ENCODE data around the gene ITGA5. TPM values are rescaled to one million over a fixed set of nuclear protein-coding genes. Genes with fewer than 3 reads are reported as not detected.

ITGA5 gene
- total RNA-seq, 1 donor from 2014 or later = 317 TPM

DNA sequence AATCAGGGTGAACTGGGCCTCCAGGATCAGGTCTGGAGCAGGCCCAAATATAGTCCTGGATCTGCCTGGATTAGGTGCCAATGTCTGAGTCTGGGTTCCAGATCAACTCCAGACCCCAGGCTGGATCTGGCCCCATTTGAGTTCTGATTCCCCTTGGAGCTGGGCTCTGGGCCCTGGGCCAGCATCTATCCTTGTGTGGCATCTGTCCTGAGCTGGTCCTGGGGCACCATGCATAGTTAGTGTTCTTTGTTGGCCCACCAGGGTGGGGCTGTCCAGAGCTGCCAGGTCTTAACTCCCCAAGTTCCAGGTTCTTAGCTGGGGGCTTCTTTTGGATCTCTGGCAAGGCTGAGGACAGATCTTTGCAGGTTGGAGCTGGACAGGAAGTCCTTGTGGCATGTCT is 23.5 kb downstream of the ITGA5 start:
- DNase-seq (ENCODE audit: low read depth) (no peak), FAIRE-seq (no peak)
- H3K27me3 Mint-ChIP-seq (ENCODE audit: low read depth, unreplicated experiment) = no peaks in the 10 kb centered on the region
- no peak overlapping the region for H3K4me3 ChIP-seq (ENCODE audit: insufficient read depth, low read depth, low read length)
- H3K27ac ChIP-seq (ENCODE audit: low read depth, low read length) = no peak overlapping the region
- H3K36me3 Mint-ChIP-seq (ENCODE audit: low read depth, unreplicated experiment) = peaks cover 38% of the 10 kb centered on the region
- peaks cover 15% of the 10 kb centered on the region for H3K4me1 Mint-ChIP-seq (ENCODE audit: low read depth, unreplicated experiment)
- no peak overlapping the region for H3K4me3 Mint-ChIP-seq (ENCODE audit: unreplicated experiment)
- H3K27me3 ChIP-seq (ENCODE audit: insufficient read depth, low read length) = no peaks in the 10 kb centered on the region
- H3K79me2 ChIP-seq (ENCODE audit: insufficient read depth, low read length) = peaks cover 2% of the 10 kb centered on the region
- TF ChIP-seq, protein P1, sequence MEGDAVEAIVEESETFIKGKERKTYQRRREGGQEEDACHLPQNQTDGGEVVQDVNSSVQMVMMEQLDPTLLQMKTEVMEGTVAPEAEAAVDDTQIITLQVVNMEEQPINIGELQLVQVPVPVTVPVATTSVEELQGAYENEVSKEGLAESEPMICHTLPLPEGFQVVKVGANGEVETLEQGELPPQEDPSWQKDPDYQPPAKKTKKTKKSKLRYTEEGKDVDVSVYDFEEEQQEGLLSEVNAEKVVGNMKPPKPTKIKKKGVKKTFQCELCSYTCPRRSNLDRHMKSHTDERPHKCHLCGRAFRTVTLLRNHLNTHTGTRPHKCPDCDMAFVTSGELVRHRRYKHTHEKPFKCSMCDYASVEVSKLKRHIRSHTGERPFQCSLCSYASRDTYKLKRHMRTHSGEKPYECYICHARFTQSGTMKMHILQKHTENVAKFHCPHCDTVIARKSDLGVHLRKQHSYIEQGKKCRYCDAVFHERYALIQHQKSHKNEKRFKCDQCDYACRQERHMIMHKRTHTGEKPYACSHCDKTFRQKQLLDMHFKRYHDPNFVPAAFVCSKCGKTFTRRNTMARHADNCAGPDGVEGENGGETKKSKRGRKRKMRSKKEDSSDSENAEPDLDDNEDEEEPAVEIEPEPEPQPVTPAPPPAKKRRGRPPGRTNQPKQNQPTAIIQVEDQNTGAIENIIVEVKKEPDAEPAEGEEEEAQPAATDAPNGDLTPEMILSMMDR (IDR thresholded peaks at IDR 0.05; ENCODE audit: insufficient read depth, low read depth, low read length) = no peak
- no peak for TF ChIP-seq EZH2 (IDR thresholded peaks at IDR 0.05; ENCODE audit: insufficient read depth, low read length)
- no peaks in the 10 kb centered on the region for H3K4me1 ChIP-seq (ENCODE audit: insufficient read depth, low read length)
- no peaks in the 10 kb centered on the region for H3K9me3 Mint-ChIP-seq (ENCODE audit: unreplicated experiment)
- no peak overlapping the region for H2AFZ ChIP-seq (ENCODE audit: low read depth, low read length)
- peaks cover 58% of the 10 kb centered on the region for H4K20me1 ChIP-seq (ENCODE audit: insufficient read depth, low read length)
- H3K4me2 ChIP-seq (ENCODE audit: low read length) = no peak overlapping the region
- no peak overlapping the region for H3K27ac Mint-ChIP-seq (ENCODE audit: unreplicated experiment)
- H3K9me3 ChIP-seq (ENCODE audit: insufficient read depth, low read depth, low read length) = no peaks in the 10 kb centered on the region
- no peak overlapping the region for H3K9ac ChIP-seq (ENCODE audit: low read length)
- peaks cover 55% of the 10 kb centered on the region for H3K36me3 ChIP-seq (ENCODE audit: insufficient read depth, low read length)

- H3K4me1 ChIP-seq (ENCODE audit: insufficient read depth, low read length) = no peaks in the 10 kb centered on the region
- H3K36me3 ChIP-seq (ENCODE audit: insufficient read depth, low read length) = peaks cover 49% of the 10 kb centered on the region
- H3K27me3 Mint-ChIP-seq (ENCODE audit: low read depth, unreplicated experiment) = no peaks in the 10 kb centered on the region
- H3K36me3 Mint-ChIP-seq (ENCODE audit: low read depth, unreplicated experiment) = peaks cover 35% of the 10 kb centered on the region
- H3K9me3 ChIP-seq (ENCODE audit: insufficient read depth, low read depth, low read length) = no peaks in the 10 kb centered on the region
- no peak overlapping the region for H3K4me3 Mint-ChIP-seq (ENCODE audit: unreplicated experiment)
- no peak for TF ChIP-seq EZH2 (IDR thresholded peaks at IDR 0.05; ENCODE audit: insufficient read depth, low read length)
- TF ChIP-seq, protein P1 (IDR thresholded peaks at IDR 0.05; ENCODE audit: insufficient read depth, low read depth, low read length) = no peak
- peaks cover 15% of the 10 kb centered on the region for H3K4me1 Mint-ChIP-seq (ENCODE audit: low read depth, unreplicated experiment)
- no peak overlapping the region for H2AFZ ChIP-seq (ENCODE audit: low read depth, low read length)
- H3K79me2 ChIP-seq (ENCODE audit: insufficient read depth, low read length) = peaks cover 2% of the 10 kb centered on the region
- no peak overlapping the region for H3K27ac ChIP-seq (ENCODE audit: low read depth, low read length)
- no peak overlapping the region for H3K4me3 ChIP-seq (ENCODE audit: insufficient read depth, low read depth, low read length)
- H3K9me3 Mint-ChIP-seq (ENCODE audit: unreplicated experiment) = no peaks in the 10 kb centered on the region
- no peak overlapping the region for H3K9ac ChIP-seq (ENCODE audit: low read length)
- no peak overlapping the region for H3K4me2 ChIP-seq (ENCODE audit: low read length)
- H3K27me3 ChIP-seq (ENCODE audit: insufficient read depth, low read length) = no peaks in the 10 kb centered on the region
- peaks cover 54% of the 10 kb centered on the region for H4K20me1 ChIP-seq (ENCODE audit: insufficient read depth, low read length)
- no peak for DNase-seq (ENCODE audit: low read depth)
- FAIRE-seq = no peak
- no peak overlapping the region for H3K27ac Mint-ChIP-seq (ENCODE audit: unreplicated experiment)
Measured at GRCh38 chr12:54394986-54395385, 24.1 kb downstream of the ITGA5 start.

DNA sequence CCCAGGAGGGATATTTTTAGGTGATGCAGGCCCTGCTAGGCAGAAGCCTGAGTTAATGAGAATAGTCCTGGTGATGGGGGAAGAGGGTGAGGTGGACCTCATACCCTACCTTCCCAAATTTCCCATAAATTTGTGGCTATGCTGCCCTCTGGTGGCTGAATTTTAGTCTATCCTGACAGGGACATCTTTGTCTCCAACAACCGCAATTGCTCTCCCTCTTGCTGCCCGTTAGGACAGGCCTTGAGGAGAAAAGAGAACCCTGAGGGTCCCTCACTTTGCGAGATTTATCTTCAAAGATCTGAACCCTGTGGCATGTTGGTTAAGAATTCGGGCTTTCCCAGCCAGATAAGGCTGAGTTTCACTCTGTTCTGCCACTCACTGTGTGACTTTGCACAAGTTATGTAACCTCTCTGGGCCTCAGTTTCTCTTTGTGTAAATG is 24.8 kb downstream of the ITGA5 start:
- H3K4me1 Mint-ChIP-seq (ENCODE audit: low read depth, unreplicated experiment) = peaks cover 19% of the 10 kb centered on the region
- peaks cover 34% of the 10 kb centered on the region for H3K36me3 Mint-ChIP-seq (ENCODE audit: low read depth, unreplicated experiment)
- H3K9me3 ChIP-seq (ENCODE audit: insufficient read depth, low read depth, low read length) = no peaks in the 10 kb centered on the region
- H3K4me3 Mint-ChIP-seq (ENCODE audit: unreplicated experiment) = no peak overlapping the region
- no peaks in the 10 kb centered on the region for H3K27me3 Mint-ChIP-seq (ENCODE audit: low read depth, unreplicated experiment)
- no peaks in the 10 kb centered on the region for H3K4me1 ChIP-seq (ENCODE audit: insufficient read depth, low read length)
- H3K79me2 ChIP-seq (ENCODE audit: insufficient read depth, low read length) = peaks cover 2% of the 10 kb centered on the region
- peak overlapping the region; percentile 47 for H3K27ac Mint-ChIP-seq (ENCODE audit: unreplicated experiment)
- no peak overlapping the region for H3K4me3 ChIP-seq (ENCODE audit: insufficient read depth, low read depth, low read length)
- H2AFZ ChIP-seq (ENCODE audit: low read depth, low read length) = no peak overlapping the region
- H3K4me2 ChIP-seq (ENCODE audit: low read length) = no peak overlapping the region
- H3K36me3 ChIP-seq (ENCODE audit: insufficient read depth, low read length) = peaks cover 43% of the 10 kb centered on the region
- TF ChIP-seq, protein P1 (IDR thresholded peaks at IDR 0.05; ENCODE audit: insufficient read depth, low read depth, low read length) = peak; percentile 61
- TF ChIP-seq EZH2 (IDR thresholded peaks at IDR 0.05; ENCODE audit: insufficient read depth, low read length) = no peak
- DNase-seq (ENCODE audit: low read depth) (peak; percentile 14), FAIRE-seq (no peak)
- no peaks in the 10 kb centered on the region for H3K9me3 Mint-ChIP-seq (ENCODE audit: unreplicated experiment)
- H3K27me3 ChIP-seq (ENCODE audit: insufficient read depth, low read length) = no peaks in the 10 kb centered on the region
- H3K27ac ChIP-seq (ENCODE audit: low read depth, low read length) = no peak overlapping the region
- H4K20me1 ChIP-seq (ENCODE audit: insufficient read depth, low read length) = peaks cover 48% of the 10 kb centered on the region
- no peak overlapping the region for H3K9ac ChIP-seq (ENCODE audit: low read length)
